Measurements from ENCODE around the gene SLIT3. TPM values are rescaled to one million over a fixed set of nuclear protein-coding genes. Genes with fewer than 3 reads are reported as not detected.

Gene SLIT3
- total and polyA plus RNA-seq, 10 of the 15 experiments (the other 5 are each of a cell fraction or from before 2014, with no cell fraction given): 0.05 TPM; not detected in 9

DNA sequence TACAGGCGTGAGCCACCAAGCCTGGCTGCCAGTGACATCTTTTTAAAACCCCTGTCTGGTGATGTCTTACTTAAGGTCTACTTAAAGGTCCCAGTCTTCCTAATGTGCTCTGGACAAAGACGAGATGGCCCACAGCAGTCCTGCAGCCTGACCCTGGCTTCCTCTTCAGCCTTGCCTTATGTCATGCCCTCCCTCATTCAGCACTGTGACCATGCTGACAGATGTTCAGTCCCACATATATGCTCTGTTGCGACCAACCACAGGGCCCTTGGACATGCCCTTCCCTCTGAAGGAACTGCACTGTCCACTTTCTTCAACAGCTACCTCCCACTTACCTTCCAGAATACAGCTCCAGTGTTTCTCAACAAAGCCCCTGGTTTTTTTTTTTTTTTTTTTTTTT, 548.9 kb downstream of the SLIT3 start:
- WGBS (ENCODE audit: insufficient coverage, insufficient replicate concordance, low lambda C conversion rate, missing lambda C conversion rate): 25% methylated on average over 3 of the region's 3 CpGs
- Histone ChIP-seq H3K27ac (ENCODE audit: control insufficient read depth, insufficient read depth) (no peak overlapping the region), H3K4me1 (ENCODE audit: control insufficient read depth, insufficient read depth, low read length) (no peaks in the 10 kb centered on the region), H4K20me1 (ENCODE audit: control insufficient read depth, insufficient read depth) (no peaks in the 10 kb centered on the region), H3K36me3 (ENCODE audit: control insufficient read depth in 2 of 2, insufficient read depth in 2 of 2, low read length in 1 of 2) (no peaks in the 10 kb centered on the region), H3K9ac (ENCODE audit: control insufficient read depth, insufficient read depth, low read length) (no peak overlapping the region), H3K27me3 (replicated peaks in 1 of 2; ENCODE audit: control insufficient read depth in 2 of 2, insufficient read depth in 2 of 2, low read length in 1 of 2) (peaks cover 0 to 1% of the 10 kb centered on the region in 2 experiments; a peak in 1 of 4 replicates), H3K79me2 (ENCODE audit: control insufficient read depth, insufficient read depth, low read length) (no peaks in the 10 kb centered on the region), H3K9me3 (replicated peaks; ENCODE audit: control insufficient read depth, insufficient read depth, low read length) (no peaks in the 10 kb centered on the region), H3K4me2 (ENCODE audit: control insufficient read depth, insufficient read depth) (no peak overlapping the region), H2AFZ (ENCODE audit: control insufficient read depth, low read depth, low read length) (no peak overlapping the region), H3K4me3 (no peak overlapping the region)
- intact Hi-C loops (cut with micrococcal nuclease; ENCODE audit: unreplicated experiment): no loop called here
- ChIA-PET CTCF (interaction anchor here (0.5 kb wide), 1 partner anchor 1638 kb away, joined by 3 read pairs; no protein-coding TSS in a partner anchor), SMC1A (ENCODE audit: uncharacterized antibody, unreplicated experiment) (interaction anchor here (1.0 kb wide), 1 partner anchor 13 kb away, joined by 4 read pairs; no protein-coding TSS in a partner anchor), POLR2A (interaction anchor here (0.6 kb wide), 1 partner anchor 133 kb away, joined by 3 read pairs; no protein-coding TSS in a partner anchor), RAD21 (ENCODE audit: unreplicated experiment) (no interaction called here)
- no peak for TF ChIP-seq CHD2 (IDR thresholded peaks at IDR 0.05; ENCODE audit: borderline replicate concordance, low read depth, low read length)
- TF ChIP-seq SPI1 (IDR thresholded peaks at IDR 0.05; ENCODE audit: borderline replicate concordance, insufficient read depth, low read depth, low read length): no peak
- no peak for TF ChIP-seq RBBP5 (conservative IDR thresholded peaks at IDR 0.05)
- no peak for FAIRE-seq
- in situ Hi-C loops (cut with MboI): no loop called here
- no peak for DNase-seq (ENCODE audit: low read depth, low spot score)
- ATAC-seq: no peak
- BruUV-seq (replicated peaks): no TSS peak

DNA sequence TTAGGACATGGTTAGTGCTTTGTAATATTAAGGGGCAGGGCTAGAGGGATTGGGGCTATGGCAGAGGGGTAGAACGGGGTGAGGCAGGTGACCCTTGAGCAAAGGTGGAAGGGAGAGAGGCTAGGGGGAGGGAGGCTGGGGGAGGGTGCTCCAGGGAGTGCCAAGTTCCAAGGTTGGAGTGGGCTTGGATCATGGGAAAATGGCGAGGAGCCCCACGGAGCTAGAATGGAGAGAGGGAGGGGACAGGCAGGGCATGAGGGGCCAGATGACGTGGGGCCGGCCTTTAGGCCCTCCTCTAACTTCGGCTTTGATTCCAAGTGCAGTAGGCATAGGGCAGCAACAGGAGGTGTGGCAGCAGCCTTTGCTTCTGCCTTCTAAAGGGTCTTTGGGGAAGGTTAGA, 550.0 kb downstream of the SLIT3 start:
- Histone ChIP-seq H3K27me3 (replicated peaks in 1 of 2; ENCODE audit: control insufficient read depth in 2 of 2, insufficient read depth in 2 of 2, low read length in 1 of 2) (no peaks in the 10 kb centered on the region; a peak in 1 of 4 replicates), H3K9ac (ENCODE audit: control insufficient read depth, insufficient read depth, low read length) (no peak overlapping the region), H3K36me3 (ENCODE audit: control insufficient read depth in 2 of 2, insufficient read depth in 2 of 2, low read length in 1 of 2) (no peaks in the 10 kb centered on the region), H4K20me1 (ENCODE audit: control insufficient read depth, insufficient read depth) (no peaks in the 10 kb centered on the region), H3K9me3 (replicated peaks; ENCODE audit: control insufficient read depth, insufficient read depth, low read length) (no peaks in the 10 kb centered on the region), H3K4me3 (no peak overlapping the region), H3K4me2 (ENCODE audit: control insufficient read depth, insufficient read depth) (no peak overlapping the region), H2AFZ (ENCODE audit: control insufficient read depth, low read depth, low read length) (no peak overlapping the region), H3K4me1 (ENCODE audit: control insufficient read depth, insufficient read depth, low read length) (no peaks in the 10 kb centered on the region), H3K79me2 (ENCODE audit: control insufficient read depth, insufficient read depth, low read length) (no peaks in the 10 kb centered on the region), H3K27ac (ENCODE audit: control insufficient read depth, insufficient read depth) (no peak overlapping the region)
- in situ Hi-C loops (cut with MboI): no loop called here
- ChIA-PET RAD21 (ENCODE audit: unreplicated experiment) (no interaction called here), SMC1A (ENCODE audit: uncharacterized antibody, unreplicated experiment) (interaction anchor here (0.7 kb wide), 1 partner anchor 15 kb away, joined by 3 read pairs; no protein-coding TSS in a partner anchor), POLR2A (interaction anchor here (0.7 kb wide), 1 partner anchor 1171 kb away, joined by 4 read pairs; no protein-coding TSS in a partner anchor), CTCF (no interaction called here)
- 40% methylated on average over 6 of the region's 6 CpGs for WGBS (ENCODE audit: insufficient coverage, insufficient replicate concordance, low lambda C conversion rate, missing lambda C conversion rate)
- ATAC-seq (no peak), DNase-seq (ENCODE audit: low read depth, low spot score) (no peak), FAIRE-seq (no peak)
- no TSS peak for BruUV-seq (replicated peaks)
- intact Hi-C loops (cut with micrococcal nuclease; ENCODE audit: unreplicated experiment): no loop called here
- TF ChIP-seq EZH2 (IDR thresholded peaks at IDR 0.05; ENCODE audit: borderline replicate concordance, control insufficient read depth, low read depth, low read length): no peak
- no peak for TF ChIP-seq ZNF24 (IDR thresholded peaks at IDR 0.05)
- TF ChIP-seq, protein P1, sequence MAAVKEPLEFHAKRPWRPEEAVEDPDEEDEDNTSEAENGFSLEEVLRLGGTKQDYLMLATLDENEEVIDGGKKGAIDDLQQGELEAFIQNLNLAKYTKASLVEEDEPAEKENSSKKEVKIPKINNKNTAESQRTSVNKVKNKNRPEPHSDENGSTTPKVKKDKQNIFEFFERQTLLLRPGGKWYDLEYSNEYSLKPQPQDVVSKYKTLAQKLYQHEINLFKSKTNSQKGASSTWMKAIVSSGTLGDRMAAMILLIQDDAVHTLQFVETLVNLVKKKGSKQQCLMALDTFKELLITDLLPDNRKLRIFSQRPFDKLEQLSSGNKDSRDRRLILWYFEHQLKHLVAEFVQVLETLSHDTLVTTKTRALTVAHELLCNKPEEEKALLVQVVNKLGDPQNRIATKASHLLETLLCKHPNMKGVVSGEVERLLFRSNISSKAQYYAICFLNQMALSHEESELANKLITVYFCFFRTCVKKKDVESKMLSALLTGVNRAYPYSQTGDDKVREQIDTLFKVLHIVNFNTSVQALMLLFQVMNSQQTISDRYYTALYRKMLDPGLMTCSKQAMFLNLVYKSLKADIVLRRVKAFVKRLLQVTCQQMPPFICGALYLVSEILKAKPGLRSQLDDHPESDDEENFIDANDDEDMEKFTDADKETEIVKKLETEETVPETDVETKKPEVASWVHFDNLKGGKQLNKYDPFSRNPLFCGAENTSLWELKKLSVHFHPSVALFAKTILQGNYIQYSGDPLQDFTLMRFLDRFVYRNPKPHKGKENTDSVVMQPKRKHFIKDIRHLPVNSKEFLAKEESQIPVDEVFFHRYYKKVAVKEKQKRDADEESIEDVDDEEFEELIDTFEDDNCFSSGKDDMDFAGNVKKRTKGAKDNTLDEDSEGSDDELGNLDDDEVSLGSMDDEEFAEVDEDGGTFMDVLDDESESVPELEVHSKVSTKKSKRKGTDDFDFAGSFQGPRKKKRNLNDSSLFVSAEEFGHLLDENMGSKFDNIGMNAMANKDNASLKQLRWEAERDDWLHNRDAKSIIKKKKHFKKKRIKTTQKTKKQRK (IDR thresholded peaks at IDR 0.05; ENCODE audit: low read depth, low read length): no peak
- TF ChIP-seq NFYA (IDR thresholded peaks at IDR 0.05; ENCODE audit: borderline replicate concordance, low read depth, low read length): no peak
- no peak for TF ChIP-seq ASH2L (IDR thresholded peaks at IDR 0.05; ENCODE audit: borderline replicate concordance, low read depth)
- no peak for TF ChIP-seq ESRRA (IDR thresholded peaks at IDR 0.05; ENCODE audit: low read length)
- TF ChIP-seq MYC (IDR thresholded peaks at IDR 0.05; ENCODE audit: insufficient read depth, insufficient read length, insufficient replicate concordance, low read length, severe bottlenecking): no peak
- TF ChIP-seq HDGF (IDR thresholded peaks at IDR 0.05): no peak
- TF ChIP-seq KLF5 (IDR thresholded peaks at IDR 0.05; ENCODE audit: partially characterized antibody): no peak
- no peak for TF ChIP-seq SRF (IDR thresholded peaks at IDR 0.05; ENCODE audit: low read depth in 2 of 2, low read length in 2 of 2)
- TF ChIP-seq SIX5 (IDR thresholded peaks at IDR 0.05; ENCODE audit: low read depth, low read length, severe bottlenecking): no peak
